ENCODE results near the gene NAA25. TPM values are rescaled to one million over a fixed set of nuclear protein-coding genes. Genes with fewer than 3 reads are reported as not detected.
"Not testable (repeated sequence)": the region's sequence is repeated elsewhere in the genome, so short reads cannot be mapped to it uniquely, and the experiment has no call there.

The NAA25 gene
- total and polyA plus RNA-seq, 4 donors = 3.1 to 17.7 (median 10.8) TPM

DNA sequence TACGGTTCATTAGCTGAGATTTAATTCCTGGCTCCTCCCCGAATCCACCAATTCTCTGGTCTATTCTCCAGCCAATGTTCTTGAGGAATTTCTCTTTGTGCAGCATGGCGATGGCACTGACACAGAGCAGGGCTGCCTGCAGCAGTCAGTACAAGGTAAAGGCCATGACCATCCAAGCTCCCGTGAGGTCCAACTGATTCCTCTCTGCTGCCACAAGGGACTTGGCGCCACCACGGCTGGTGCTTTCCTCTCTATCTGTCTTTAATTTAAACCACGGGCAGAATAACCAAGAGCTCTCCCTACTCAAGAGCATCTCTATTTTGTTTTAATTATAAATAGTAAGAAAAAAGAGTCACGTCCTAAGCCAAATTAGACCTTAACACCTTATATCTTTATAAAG is 107.8 kb downstream of the NAA25 start:
- Histone ChIP-seq H3K4me3 (ENCODE audit: low read depth in 1 of 3, low read length in 3 of 3) (no peak overlapping the region), H3K27me3 (ENCODE audit: control insufficient read depth in 4 of 4, insufficient read depth in 4 of 4, low read length in 3 of 4) (no peaks in the 10 kb centered on the region), H3K27ac (ENCODE audit: low read depth in 1 of 2, low read length in 2 of 2) (no peak overlapping the region), H3K9me3 (ENCODE audit: control insufficient read depth in 4 of 4, low read length in 3 of 4) (no peaks in the 10 kb centered on the region), H3K9ac (ENCODE audit: low read depth in 1 of 2, low read length in 2 of 2) (no peak overlapping the region), H3K4me1 (ENCODE audit: control insufficient read depth in 4 of 4, insufficient read depth in 4 of 4, low read length in 3 of 4) (peaks cover under 1 to 9% (median 3%) of the 10 kb centered on the region in 4 donors), H3K36me3 (ENCODE audit: control insufficient read depth in 4 of 4, insufficient read depth in 3 of 4, low read depth in 1 of 4, low read length in 3 of 4) (no peaks in the 10 kb centered on the region)
- no peak for TF ChIP-seq REST (IDR thresholded peaks at IDR 0.05)
- no peak for TF ChIP-seq FOXA1 (IDR thresholded peaks at IDR 0.05)
- no peak for TF ChIP-seq SP1 (IDR thresholded peaks at IDR 0.05)
- TF ChIP-seq RAD21 (IDR thresholded peaks at IDR 0.05) = no peak
- TF ChIP-seq, protein P1, sequence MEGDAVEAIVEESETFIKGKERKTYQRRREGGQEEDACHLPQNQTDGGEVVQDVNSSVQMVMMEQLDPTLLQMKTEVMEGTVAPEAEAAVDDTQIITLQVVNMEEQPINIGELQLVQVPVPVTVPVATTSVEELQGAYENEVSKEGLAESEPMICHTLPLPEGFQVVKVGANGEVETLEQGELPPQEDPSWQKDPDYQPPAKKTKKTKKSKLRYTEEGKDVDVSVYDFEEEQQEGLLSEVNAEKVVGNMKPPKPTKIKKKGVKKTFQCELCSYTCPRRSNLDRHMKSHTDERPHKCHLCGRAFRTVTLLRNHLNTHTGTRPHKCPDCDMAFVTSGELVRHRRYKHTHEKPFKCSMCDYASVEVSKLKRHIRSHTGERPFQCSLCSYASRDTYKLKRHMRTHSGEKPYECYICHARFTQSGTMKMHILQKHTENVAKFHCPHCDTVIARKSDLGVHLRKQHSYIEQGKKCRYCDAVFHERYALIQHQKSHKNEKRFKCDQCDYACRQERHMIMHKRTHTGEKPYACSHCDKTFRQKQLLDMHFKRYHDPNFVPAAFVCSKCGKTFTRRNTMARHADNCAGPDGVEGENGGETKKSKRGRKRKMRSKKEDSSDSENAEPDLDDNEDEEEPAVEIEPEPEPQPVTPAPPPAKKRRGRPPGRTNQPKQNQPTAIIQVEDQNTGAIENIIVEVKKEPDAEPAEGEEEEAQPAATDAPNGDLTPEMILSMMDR (IDR thresholded peaks at IDR 0.05; ENCODE audit: low read depth, low read length, missing input control) = no peak
- no peak for TF ChIP-seq EGR1 (IDR thresholded peaks at IDR 0.05; ENCODE audit: low read depth in 2 of 2)
- no peak for TF ChIP-seq HNF4A (conservative IDR thresholded peaks at IDR 0.05)
- no peak for TF ChIP-seq GABPA (IDR thresholded peaks at IDR 0.05 in 1 of 2, conservative IDR thresholded peaks at IDR 0.05 in 1 of 2)
- no peak for TF ChIP-seq RXRA (IDR thresholded peaks at IDR 0.05)
- TF ChIP-seq, protein P2, sequence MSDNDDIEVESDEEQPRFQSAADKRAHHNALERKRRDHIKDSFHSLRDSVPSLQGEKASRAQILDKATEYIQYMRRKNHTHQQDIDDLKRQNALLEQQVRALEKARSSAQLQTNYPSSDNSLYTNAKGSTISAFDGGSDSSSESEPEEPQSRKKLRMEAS (IDR thresholded peaks at IDR 0.05) = no peak
- TF ChIP-seq JUND (IDR thresholded peaks at IDR 0.05) = no peak
- 97% methylated on average over 8 of the region's 8 CpGs for WGBS
- no peak for DNase-seq (ENCODE audit: low spot score)

GRCh38 chr12:111999129-111999528 is 109.5 kb downstream of the NAA25 start:
- DNase-seq (ENCODE audit: low spot score); H3K9ac ChIP-seq (ENCODE audit: low read depth in 1 of 2, low read length in 2 of 2); H3K27ac ChIP-seq (ENCODE audit: low read depth in 1 of 2, low read length in 2 of 2); H3K4me3 ChIP-seq (ENCODE audit: low read depth in 1 of 3, low read length in 3 of 3); H3K27me3 ChIP-seq (ENCODE audit: control insufficient read depth in 4 of 4, insufficient read depth in 4 of 4, low read length in 3 of 4); H3K9me3 ChIP-seq (ENCODE audit: control insufficient read depth in 4 of 4, low read length in 3 of 4); H3K4me1 ChIP-seq (ENCODE audit: control insufficient read depth in 4 of 4, insufficient read depth in 4 of 4, low read length in 3 of 4); H3K36me3 ChIP-seq (ENCODE audit: control insufficient read depth in 4 of 4, insufficient read depth in 3 of 4, low read depth in 1 of 4, low read length in 3 of 4): not testable (repeated sequence)
- WGBS = 90% methylated on average over 9 of the region's 9 CpGs

GRCh38 chr12:111998015-111998414 is 110.6 kb downstream of the NAA25 start:
- no peaks in the 10 kb centered on the region for H3K27me3 ChIP-seq (ENCODE audit: control insufficient read depth in 4 of 4, insufficient read depth in 4 of 4, low read length in 3 of 4)
- peaks cover 0 to 9% (median 2%) of the 10 kb centered on the region in 4 donors for H3K4me1 ChIP-seq (ENCODE audit: control insufficient read depth in 4 of 4, insufficient read depth in 4 of 4, low read length in 3 of 4)
- H3K9me3 ChIP-seq (ENCODE audit: control insufficient read depth in 4 of 4, low read length in 3 of 4) = no peaks in the 10 kb centered on the region
- no peak for DNase-seq (ENCODE audit: low spot score)
- H3K9ac ChIP-seq (ENCODE audit: low read depth in 1 of 2, low read length in 2 of 2) = no peak overlapping the region
- H3K27ac ChIP-seq (ENCODE audit: low read depth in 1 of 2, low read length in 2 of 2) = no peak overlapping the region
- WGBS = 88% methylated on average over 4 of the region's 4 CpGs
- H3K36me3 ChIP-seq (ENCODE audit: control insufficient read depth in 4 of 4, insufficient read depth in 3 of 4, low read depth in 1 of 4, low read length in 3 of 4) = no peaks in the 10 kb centered on the region
- H3K4me3 ChIP-seq (ENCODE audit: low read depth in 1 of 3, low read length in 3 of 3) = no peak overlapping the region
- no peak for TF ChIP-seq FOXA2 (IDR thresholded peaks at IDR 0.05)
- no peak for TF ChIP-seq YY1 (IDR thresholded peaks at IDR 0.05)
- TF ChIP-seq, protein P3, sequence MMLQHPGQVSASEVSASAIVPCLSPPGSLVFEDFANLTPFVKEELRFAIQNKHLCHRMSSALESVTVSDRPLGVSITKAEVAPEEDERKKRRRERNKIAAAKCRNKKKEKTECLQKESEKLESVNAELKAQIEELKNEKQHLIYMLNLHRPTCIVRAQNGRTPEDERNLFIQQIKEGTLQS (IDR thresholded peaks at IDR 0.05) = no peak
- TF ChIP-seq GABPA (IDR thresholded peaks at IDR 0.05 in 1 of 2, conservative IDR thresholded peaks at IDR 0.05 in 1 of 2) = no peak
- no peak for TF ChIP-seq NR2F2 (IDR thresholded peaks at IDR 0.05)
- TF ChIP-seq FOXA1 (IDR thresholded peaks at IDR 0.05) = no peak
- TF ChIP-seq JUND (IDR thresholded peaks at IDR 0.05) = no peak
- TF ChIP-seq EGR1 (IDR thresholded peaks at IDR 0.05; ENCODE audit: low read depth in 2 of 2) = no peak
- no peak for TF ChIP-seq RXRA (IDR thresholded peaks at IDR 0.05)
- no peak for TF ChIP-seq SP1 (IDR thresholded peaks at IDR 0.05)
- no peak for TF ChIP-seq HNF4A (conservative IDR thresholded peaks at IDR 0.05)
- TF ChIP-seq TAF1 (conservative IDR thresholded peaks at IDR 0.05) = no peak
- TF ChIP-seq, protein P2 (IDR thresholded peaks at IDR 0.05) = no peak
- no peak for TF ChIP-seq RAD21 (IDR thresholded peaks at IDR 0.05)
- TF ChIP-seq REST (IDR thresholded peaks at IDR 0.05) = no peak

All from liver (tissue), 9 donors.